Hepatocyte (in vitro differentiated cells): ENCODE measurements around the gene LNX1. TPM values are rescaled to one million over a fixed set of nuclear protein-coding genes. Genes with fewer than 3 reads are reported as not detected.
A peak's percentile ranks its signal among the peaks of the same experiment; 100 is the strongest.

Experiments used
- DNase-seq: peaks from one replicate; pipeline ENCODE4 v3.0.0-alpha.2; 2016; ENCODE audit warnings: low spot score
- H2AFZ ChIP-seq: fragments of 200-600 bp; sonication (generic); 2 replicates; pipeline ENCODE4 v1.6.0; 2016; ENCODE audit warnings: antibody characterized with exemption, mild to moderate bottlenecking
- H3K27ac ChIP-seq: fragments of 200-600 bp; sonication (generic); 2 replicates; pipeline ENCODE4 v1.5.1; 2016; ENCODE audit warnings: mild to moderate bottlenecking
- H3K27me3 ChIP-seq: fragments of 200-600 bp; sonication (generic); 2 replicates; pipeline ENCODE4 v1.6.1; 2016
- H3K36me3 ChIP-seq: fragments of 200-600 bp; sonication (generic); replicated peaks from 2 replicates; pipeline ENCODE4 v1.5.1; 2016; ENCODE audit warnings: low read depth; ENCODE audit not compliant: insufficient read depth
- H3K4me1 ChIP-seq: fragments of 200-600 bp; sonication (generic); 2 replicates; pipeline ENCODE4 v1.5.1; 2016; ENCODE audit warnings: mild to moderate bottlenecking, moderate library complexity; ENCODE audit not compliant: insufficient read depth
- H3K4me2 ChIP-seq: fragments of 200-600 bp; sonication (generic); 2 replicates; pipeline ENCODE4 v1.6.0; 2016
- H3K4me3 ChIP-seq: fragments of 200-600 bp; sonication (generic); 2 replicates; pipeline ENCODE4 v1.5.1; 2016; ENCODE audit warnings: mild to moderate bottlenecking
- H3K79me2 ChIP-seq: fragments of 200-600 bp; sonication (generic); 2 replicates; pipeline ENCODE4 v1.6.0; 2017; ENCODE audit warnings: mild to moderate bottlenecking
- H3K9me2 ChIP-seq: fragments of 200-600 bp; sonication (generic); replicated peaks from 2 replicates; pipeline ENCODE4 v1.6.0; 2017; ENCODE audit warnings: mild to moderate bottlenecking; ENCODE audit not compliant: insufficient read depth
- H3K9me3 ChIP-seq: fragments of 200-600 bp; sonication (generic); 2 replicates; pipeline ENCODE4 v1.5.1; 2016; ENCODE audit warnings: low read depth, mild to moderate bottlenecking
- H4K20me1 ChIP-seq: fragments of 200-600 bp; sonication (generic); 2 replicates; pipeline ENCODE4 v1.6.0; 2016; ENCODE audit warnings: mild to moderate bottlenecking; ENCODE audit not compliant: insufficient read depth, poor library complexity, severe bottlenecking
- CTCF ChIP-seq: fragments of 200-600 bp; sonication (generic); IDR thresholded peaks from 2 replicates; pipeline ENCODE4 v1.5.1; 2016; ENCODE audit warnings: antibody characterized with exemption, mild to moderate bottlenecking; ENCODE audit not compliant: poor library complexity
- EZH2 ChIP-seq: fragments of 200-600 bp; sonication (generic); IDR thresholded peaks from 2 replicates; pipeline ENCODE4 v1.6.1; 2016; ENCODE audit warnings: antibody characterized with exemption, mild to moderate bottlenecking, borderline replicate concordance
- EZH2phosphoT487 ChIP-seq: fragments of 200-600 bp; sonication (generic); IDR thresholded peaks from one replicate; pipeline ENCODE4 v1.6.1; 2018; ENCODE audit warnings: antibody characterized with exemption, mild to moderate bottlenecking, low read depth, moderate library complexity; ENCODE audit not compliant: unreplicated experiment, severe bottlenecking
- WGBS: methylation state at CpG from one replicate; pipeline ENCODE4 v1.1.6; 2016; ENCODE audit warnings: low lambda C conversion rate; ENCODE audit errors: missing lambda C conversion rate; 5-methylcytosine and 5-hydroxymethylcytosine counted together
- polyA plus RNA-seq: library from polyadenylated mRNA; unstranded; fragments of >200 nt; fragmentation: Nextera tagmentation; extraction: Ambion mirVana; gene quantifications from 2 replicates; pipeline ENCODE4 v1.2.1, GENCODE V29; 2016
- total RNA-seq: library from RNA; depleted of rRNA; stranded (reverse); fragments of >200 nt; gene quantifications from 2 replicates; pipeline ENCODE4 v1.2.3, GENCODE V29; 2014

LNX1 gene
- total and polyA plus RNA-seq, 2 experiments from 2014 or later, result 8.4 to 16.7 TPM

- H3K27ac ChIP-seq, result no peak overlapping the region
- no peaks in the 10 kb centered on the region for H4K20me1 ChIP-seq
- H3K4me3 ChIP-seq, result no peak overlapping the region
- no peak overlapping the region for H3K4me2 ChIP-seq
- no peaks in the 10 kb centered on the region for H3K36me3 ChIP-seq
- 47% methylated on average over 1 of the region's 1 CpG for WGBS
- no peaks in the 10 kb centered on the region for H3K27me3 ChIP-seq
- DNase-seq, result no peak
- H3K9me3 ChIP-seq, result no peaks in the 10 kb centered on the region
- TF ChIP-seq CTCF (no peak), EZH2 (no peak), EZH2phosphoT487 (no peak)
- H3K9me2 ChIP-seq, result no peaks in the 10 kb centered on the region
- H2AFZ ChIP-seq, result no peak overlapping the region
- no peaks in the 10 kb centered on the region for H3K4me1 ChIP-seq
- no peaks in the 10 kb centered on the region for H3K79me2 ChIP-seq
Observed at GRCh38 chr4:53629296-53629695, 38.0 kb upstream of the LNX1 start.

GRCh38 chr4:53626491-53626890 lies 35.2 kb upstream of the LNX1 start:
- H2AFZ ChIP-seq, result no peak overlapping the region
- no peaks in the 10 kb centered on the region for H3K4me1 ChIP-seq
- H3K36me3 ChIP-seq, result no peaks in the 10 kb centered on the region
- no peak overlapping the region for H3K4me2 ChIP-seq
- H3K27me3 ChIP-seq, result no peaks in the 10 kb centered on the region
- no peaks in the 10 kb centered on the region for H3K9me3 ChIP-seq
- no peak overlapping the region for H3K27ac ChIP-seq
- H3K9me2 ChIP-seq, result no peaks in the 10 kb centered on the region
- no peaks in the 10 kb centered on the region for H3K79me2 ChIP-seq
- no peak for DNase-seq
- 71% methylated on average over 1 of the region's 1 CpG for WGBS
- TF ChIP-seq CTCF, result no peak
- TF ChIP-seq EZH2phosphoT487, result no peak
- TF ChIP-seq EZH2, result no peak
- no peak overlapping the region for H3K4me3 ChIP-seq
- H4K20me1 ChIP-seq, result no peaks in the 10 kb centered on the region

- Histone ChIP-seq H3K79me2 (no peaks in the 10 kb centered on the region), H3K9me2 (no peaks in the 10 kb centered on the region), H4K20me1 (no peaks in the 10 kb centered on the region), H3K36me3 (no peaks in the 10 kb centered on the region), H3K27me3 (no peaks in the 10 kb centered on the region), H3K4me3 (no peak overlapping the region), H3K4me2 (no peak overlapping the region), H2AFZ (no peak overlapping the region), H3K4me1 (no peaks in the 10 kb centered on the region), H3K9me3 (no peaks in the 10 kb centered on the region), H3K27ac (no peak overlapping the region)
- TF ChIP-seq CTCF, result no peak
- TF ChIP-seq EZH2, result no peak
- TF ChIP-seq EZH2phosphoT487, result no peak
- WGBS, result 73% methylated on average over 2 of the region's 2 CpGs
- no peak for DNase-seq
Observed at GRCh38 chr4:53625888-53626287, 34.6 kb upstream of the LNX1 start.

- H3K36me3 ChIP-seq, result no peaks in the 10 kb centered on the region
- H3K4me2 ChIP-seq, result no peak overlapping the region
- 77% methylated on average over 1 of the region's 1 CpG for WGBS
- peak; percentile 24 for DNase-seq
- H3K27me3 ChIP-seq, result no peaks in the 10 kb centered on the region
- TF ChIP-seq EZH2phosphoT487 (no peak), CTCF (no peak), EZH2 (no peak)
- H3K4me1 ChIP-seq, result peaks cover 7% of the 10 kb centered on the region
- no peaks in the 10 kb centered on the region for H3K9me3 ChIP-seq
- H3K9me2 ChIP-seq, result no peaks in the 10 kb centered on the region
- H4K20me1 ChIP-seq, result no peaks in the 10 kb centered on the region
- no peaks in the 10 kb centered on the region for H3K79me2 ChIP-seq
- no peak overlapping the region for H3K27ac ChIP-seq
- no peak overlapping the region for H3K4me3 ChIP-seq
- no peak overlapping the region for H2AFZ ChIP-seq
Observed at GRCh38 chr4:53622739-53623151, 31.5 kb upstream of the LNX1 start.
